AG04450 (cell line): ENCODE measurements around the gene TMEM273. TPM values are rescaled to one million over a fixed set of nuclear protein-coding genes. Genes with fewer than 3 reads are reported as not detected.

Experiments
- CTCF ChIA-PET: fragments of 300-600, 350-600 bp; formaldehyde crosslinking; extraction: SDS; loops from one replicate; lab custom pipeline; 2022; ENCODE audit warnings: antibody characterized with exemption, inconsistent platforms; lab: Charles Lee
- POLR2A ChIA-PET: fragments of 350-600 bp; formaldehyde crosslinking; extraction: SDS; loops from one replicate; lab custom pipeline; 2021; ENCODE audit warnings: antibody characterized with exemption, inconsistent platforms; lab: Yijun Ruan, JAX
- DNase-seq: peaks from one replicate; pipeline ENCODE4 v3.0.0-alpha.2; 2011; ENCODE audit warnings: low read depth, low spot score
- H3K27ac ChIP-seq: one replicate; pipeline ENCODE4 v1.5.1; 2012; ENCODE audit warnings: low read depth, low read length, control low read depth
- H3K27me3 ChIP-seq: one replicate; pipeline ENCODE4 v1.6.0; 2012; ENCODE audit warnings: low read length; ENCODE audit not compliant: control insufficient read depth, insufficient read depth
- H3K4me3 ChIP-seq: 2 replicates; pipeline ENCODE4 v1.5.1; 2011; ENCODE audit warnings: mild to moderate bottlenecking, low read depth, low read length, control low read depth
- H3K9me3 ChIP-seq: 2 replicates; pipeline ENCODE4 v1.5.1; 2012; ENCODE audit warnings: low read length; ENCODE audit not compliant: control insufficient read depth, insufficient read depth
- polyA plus RNA-seq: library from polyadenylated mRNA; depleted of rRNA; stranded (reverse); fragments of >200 nt; gene quantifications from 2 replicates; pipeline ENCODE4 v1.2.3, GENCODE V29; 2011; rRNA removed
- TF ChIP-seq, protein P1 (sequence below): IDR thresholded peaks from 2 replicates; pipeline ENCODE4 v1.5.1; 2011; ENCODE audit warnings: low read depth, low read length, control low read depth, inconsistent platforms

Gene TMEM273
- polyA plus RNA-seq, 1 experiment = not detected

- TF ChIP-seq, protein P1, sequence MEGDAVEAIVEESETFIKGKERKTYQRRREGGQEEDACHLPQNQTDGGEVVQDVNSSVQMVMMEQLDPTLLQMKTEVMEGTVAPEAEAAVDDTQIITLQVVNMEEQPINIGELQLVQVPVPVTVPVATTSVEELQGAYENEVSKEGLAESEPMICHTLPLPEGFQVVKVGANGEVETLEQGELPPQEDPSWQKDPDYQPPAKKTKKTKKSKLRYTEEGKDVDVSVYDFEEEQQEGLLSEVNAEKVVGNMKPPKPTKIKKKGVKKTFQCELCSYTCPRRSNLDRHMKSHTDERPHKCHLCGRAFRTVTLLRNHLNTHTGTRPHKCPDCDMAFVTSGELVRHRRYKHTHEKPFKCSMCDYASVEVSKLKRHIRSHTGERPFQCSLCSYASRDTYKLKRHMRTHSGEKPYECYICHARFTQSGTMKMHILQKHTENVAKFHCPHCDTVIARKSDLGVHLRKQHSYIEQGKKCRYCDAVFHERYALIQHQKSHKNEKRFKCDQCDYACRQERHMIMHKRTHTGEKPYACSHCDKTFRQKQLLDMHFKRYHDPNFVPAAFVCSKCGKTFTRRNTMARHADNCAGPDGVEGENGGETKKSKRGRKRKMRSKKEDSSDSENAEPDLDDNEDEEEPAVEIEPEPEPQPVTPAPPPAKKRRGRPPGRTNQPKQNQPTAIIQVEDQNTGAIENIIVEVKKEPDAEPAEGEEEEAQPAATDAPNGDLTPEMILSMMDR = no peak
- Histone ChIP-seq H3K4me3 (no peak overlapping the region), H3K27me3 (no peaks in the 10 kb centered on the region), H3K9me3 (no peaks in the 10 kb centered on the region; the same call in 1 of the 2 replicates), H3K27ac (no peak overlapping the region)
- no peak for DNase-seq
- CTCF ChIA-PET = interaction anchor here (1.3 kb wide), 2 partner anchors 54 to 57 kb away, joined by 3 read pairs; no protein-coding TSS in a partner anchor
- POLR2A ChIA-PET = no interaction called here
Observed at GRCh38 chr10:49107111-49107886, 80.9 kb downstream of the TMEM273 start.

- TF ChIP-seq, protein P1 = no peak
- no peak overlapping the region for H3K27ac ChIP-seq
- ChIA-PET POLR2A (no interaction called here), CTCF (interaction anchor here (1.3 kb wide), 2 partner anchors 55 to 58 kb away, joined by 3 read pairs; no protein-coding TSS in a partner anchor)
- no peaks in the 10 kb centered on the region for H3K27me3 ChIP-seq
- H3K9me3 ChIP-seq = no peaks in the 10 kb centered on the region; the same call in 1 of the 2 replicates
- DNase-seq = no peak
- no peak overlapping the region for H3K4me3 ChIP-seq
Observed at GRCh38 chr10:49106451-49106850, 81.7 kb downstream of the TMEM273 start.

DNA sequence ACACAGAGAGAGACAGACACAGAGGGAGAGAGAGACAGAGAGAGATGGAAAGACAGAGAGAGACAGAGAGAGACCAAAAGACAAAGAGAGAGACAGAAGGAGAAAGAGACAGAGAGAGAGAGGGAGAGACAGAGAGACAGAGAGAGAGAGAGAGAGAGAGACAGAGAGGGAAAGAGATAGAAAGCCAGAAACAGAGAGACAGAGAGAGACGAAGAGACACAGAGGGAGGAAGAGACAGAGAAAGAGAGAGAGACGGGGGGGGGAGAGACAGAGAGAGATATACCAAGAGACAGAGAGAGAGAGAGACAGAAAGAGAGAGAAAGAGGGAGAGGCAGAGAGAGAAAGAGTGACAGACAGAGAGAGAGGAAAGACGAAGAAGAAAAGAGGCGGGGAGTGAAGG, 83.1 kb downstream of the TMEM273 start:
- DNase-seq = no peak
- no peak overlapping the region for H3K4me3 ChIP-seq
- TF ChIP-seq, protein P1 = no peak
- H3K27ac ChIP-seq = no peak overlapping the region
- no peaks in the 10 kb centered on the region for H3K27me3 ChIP-seq
- ChIA-PET POLR2A (no interaction called here), CTCF (interaction anchor here (0.6 kb wide), 1 partner anchor 23 kb away, joined by 3 read pairs; no protein-coding TSS in a partner anchor)
- no peaks in the 10 kb centered on the region; the same call in 1 of the 2 replicates for H3K9me3 ChIP-seq

Other genes starting within 250 kb of the TMEM273 start
- gene LRRC18, start 248.6 kb downstream of the TMEM273 start, polyA plus RNA-seq = not detected in 2 replicates
- gene VSTM4, start 72.9 kb downstream of the TMEM273 start, polyA plus RNA-seq = 3.6 and 3.9 TPM in 2 replicates
- gene FAM170B, start 54.4 kb downstream of the TMEM273 start, polyA plus RNA-seq = not detected in 2 replicates
- gene C10orf71, start 110.8 kb upstream of the TMEM273 start, polyA plus RNA-seq = not detected in 2 replicates
- not detected in 2 replicates for gene DRGX, start 207.7 kb upstream of the TMEM273 start, polyA plus RNA-seq